ENCODE measurements around the gene SEH1L.
"Not testable (repeated sequence)": the region's sequence is repeated elsewhere in the genome, so short reads cannot be mapped to it uniquely, and the experiment has no call there.

The SEH1L gene

GRCh38 chr18:12960395-12960794 is 12.6 kb downstream of the SEH1L start:
- no peaks in the 10 kb centered on the region for H3K27me3 Mint-ChIP-seq
- no peak overlapping the region for H3K4me3 Mint-ChIP-seq
- peaks cover 3 to 9% of the 10 kb centered on the region in 2 donors for H3K4me1 Mint-ChIP-seq (ENCODE audit: low read depth in 2 of 2)
- no peak overlapping the region for H3K27ac Mint-ChIP-seq
- no peaks in the 10 kb centered on the region for H3K9me3 Mint-ChIP-seq
- DNase-seq (no peak), ATAC-seq (replicated peaks) (no peak)
- peaks cover 42% of the 10 kb centered on the region for H3K36me3 Mint-ChIP-seq (ENCODE audit: insufficient read depth)

GRCh38 chr18:12960853-12961397 is 13.1 kb downstream of the SEH1L start:
- DNase-seq (no peak), ATAC-seq (replicated peaks) (no peak)
- Mint-ChIP-seq H3K4me3 (no peak overlapping the region), H3K9me3 (no peaks in the 10 kb centered on the region), H3K27me3 (no peaks in the 10 kb centered on the region), H3K27ac (peak overlapping the region in 1 of 2 donors; percentile 45), H3K36me3 (ENCODE audit: insufficient read depth) (peaks cover 48% of the 10 kb centered on the region), H3K4me1 (ENCODE audit: low read depth in 2 of 2) (peaks cover 3 to 9% of the 10 kb centered on the region in 2 donors)

GRCh38 chr18:12963069-12963468 is 15.3 kb downstream of the SEH1L start:
- Mint-ChIP-seq H3K27me3 (no peaks in the 10 kb centered on the region), H3K4me3 (no peak overlapping the region), H3K4me1 (ENCODE audit: low read depth in 2 of 2) (peaks cover 3 to 11% of the 10 kb centered on the region in 2 donors), H3K9me3 (no peaks in the 10 kb centered on the region), H3K36me3 (ENCODE audit: insufficient read depth) (peaks cover 49% of the 10 kb centered on the region), H3K27ac (no peak overlapping the region)
- ATAC-seq (replicated peaks) (no peak), DNase-seq (no peak)

GRCh38 chr18:12968115-12968514 is 20.3 kb downstream of the SEH1L start:
- DNase-seq (no peak), ATAC-seq (replicated peaks) (no peak)
- Mint-ChIP-seq H3K27ac (no peak overlapping the region), H3K4me1 (ENCODE audit: low read depth in 2 of 2) (peaks cover 3 to 4% of the 10 kb centered on the region in 2 donors), H3K9me3 (no peaks in the 10 kb centered on the region), H3K27me3 (no peaks in the 10 kb centered on the region), H3K36me3 (ENCODE audit: insufficient read depth) (peaks cover 50% of the 10 kb centered on the region), H3K4me3 (no peak overlapping the region)

- DNase-seq: no peak
- no peak overlapping the region for H3K4me3 Mint-ChIP-seq
- ATAC-seq (replicated peaks): no peak
- no peaks in the 10 kb centered on the region for H3K27me3 Mint-ChIP-seq
- H3K36me3 Mint-ChIP-seq (ENCODE audit: insufficient read depth): peaks cover 51% of the 10 kb centered on the region
- H3K27ac Mint-ChIP-seq: no peak overlapping the region
- H3K9me3 Mint-ChIP-seq: no peaks in the 10 kb centered on the region
- peaks cover 3 to 4% of the 10 kb centered on the region in 2 donors for H3K4me1 Mint-ChIP-seq (ENCODE audit: low read depth in 2 of 2)
Measured at GRCh38 chr18:12968619-12969018, 20.8 kb downstream of the SEH1L start.

GRCh38 chr18:12973562-12974213 is 25.9 kb downstream of the SEH1L start:
- Mint-ChIP-seq H3K4me1 (ENCODE audit: low read depth in 2 of 2) (peaks cover 0 to 3% of the 10 kb centered on the region in 2 donors), H3K27me3 (no peaks in the 10 kb centered on the region), H3K9me3 (no peaks in the 10 kb centered on the region), H3K27ac (no peak overlapping the region), H3K36me3 (ENCODE audit: insufficient read depth) (peaks cover 19% of the 10 kb centered on the region), H3K4me3 (no peak overlapping the region)
- DNase-seq (no peak), ATAC-seq (replicated peaks) (no peak)

GRCh38 chr18:12975488-12975887 is 27.7 kb downstream of the SEH1L start:
- H3K27ac Mint-ChIP-seq: peak overlapping the region; percentile 22 to 25
- no peaks in the 10 kb centered on the region for H3K27me3 Mint-ChIP-seq
- no peak for ATAC-seq (replicated peaks)
- H3K4me1 Mint-ChIP-seq (ENCODE audit: low read depth in 2 of 2): no peaks in the 10 kb centered on the region
- H3K4me3 Mint-ChIP-seq: no peak overlapping the region
- peaks cover 18% of the 10 kb centered on the region for H3K36me3 Mint-ChIP-seq (ENCODE audit: insufficient read depth)
- H3K9me3 Mint-ChIP-seq: no peaks in the 10 kb centered on the region
- DNase-seq: no peak

GRCh38 chr18:12976305-12976704 is 28.5 kb downstream of the SEH1L start:
- ATAC-seq (replicated peaks) (no peak), DNase-seq (no peak)
- Mint-ChIP-seq H3K4me1 (ENCODE audit: low read depth in 2 of 2) (no peaks in the 10 kb centered on the region), H3K9me3 (no peaks in the 10 kb centered on the region), H3K36me3 (ENCODE audit: insufficient read depth) (peaks cover 15% of the 10 kb centered on the region), H3K27ac (no peak overlapping the region), H3K27me3 (no peaks in the 10 kb centered on the region), H3K4me3 (no peak overlapping the region)

- H3K4me3 Mint-ChIP-seq; H3K9me3 Mint-ChIP-seq; H3K27me3 Mint-ChIP-seq; ATAC-seq (replicated peaks); H3K27ac Mint-ChIP-seq; H3K4me1 Mint-ChIP-seq (ENCODE audit: low read depth in 2 of 2); DNase-seq; H3K36me3 Mint-ChIP-seq (ENCODE audit: insufficient read depth): not testable (repeated sequence)
Measured at GRCh38 chr18:12980065-12980464, 32.3 kb downstream of the SEH1L start.

GRCh38 chr18:12989397-12990122 is 41.7 kb downstream of the SEH1L start:
- no peak for DNase-seq
- H3K4me1 Mint-ChIP-seq (ENCODE audit: low read depth in 2 of 2): peaks cover 21 to 31% of the 10 kb centered on the region in 2 donors
- H3K9me3 Mint-ChIP-seq: no peaks in the 10 kb centered on the region
- no peak for ATAC-seq (replicated peaks)
- peaks cover 25% of the 10 kb centered on the region for H3K36me3 Mint-ChIP-seq (ENCODE audit: insufficient read depth)
- H3K27me3 Mint-ChIP-seq: no peaks in the 10 kb centered on the region
- H3K4me3 Mint-ChIP-seq: peak overlapping the region; percentile 75 to 98
- H3K27ac Mint-ChIP-seq: peak overlapping the region; percentile 80 to 93

- H3K36me3 Mint-ChIP-seq (ENCODE audit: insufficient read depth): peaks cover 25% of the 10 kb centered on the region
- ATAC-seq (replicated peaks) (peak; percentile 33), DNase-seq (peak; percentile 32 to 39 (median 32))
- H3K9me3 Mint-ChIP-seq: no peaks in the 10 kb centered on the region
- H3K27me3 Mint-ChIP-seq: no peaks in the 10 kb centered on the region
- peak overlapping the region; percentile 75 to 98 for H3K4me3 Mint-ChIP-seq
- H3K4me1 Mint-ChIP-seq (ENCODE audit: low read depth in 2 of 2): peaks cover 21 to 31% of the 10 kb centered on the region in 2 donors
- H3K27ac Mint-ChIP-seq: peak overlapping the region; percentile 80 to 93
Measured at GRCh38 chr18:12990123-12990475, 42.3 kb downstream of the SEH1L start.

GRCh38 chr18:12990641-12990966 is 42.8 kb downstream of the SEH1L start:
- no peaks in the 10 kb centered on the region for H3K27me3 Mint-ChIP-seq
- DNase-seq: no peak
- H3K9me3 Mint-ChIP-seq: no peaks in the 10 kb centered on the region
- no peak for ATAC-seq (replicated peaks)
- H3K4me1 Mint-ChIP-seq (ENCODE audit: low read depth in 2 of 2): peaks cover 21 to 31% of the 10 kb centered on the region in 2 donors
- peak overlapping the region; percentile 80 to 93 for H3K27ac Mint-ChIP-seq
- peak overlapping the region; percentile 75 to 98 for H3K4me3 Mint-ChIP-seq
- peaks cover 25% of the 10 kb centered on the region for H3K36me3 Mint-ChIP-seq (ENCODE audit: insufficient read depth)

- peaks cover 21 to 31% of the 10 kb centered on the region in 2 donors for H3K4me1 Mint-ChIP-seq (ENCODE audit: low read depth in 2 of 2)
- no peaks in the 10 kb centered on the region for H3K27me3 Mint-ChIP-seq
- H3K4me3 Mint-ChIP-seq: peak within 1 kb of the TSS; percentile 75 to 98
- peaks cover 25% of the 10 kb centered on the region for H3K36me3 Mint-ChIP-seq (ENCODE audit: insufficient read depth)
- H3K27ac Mint-ChIP-seq: peak within 1 kb of the TSS; percentile 80 to 93
- ATAC-seq (replicated peaks): peak; percentile 92
- DNase-seq: peak; percentile 96 to 97 (median 97)
- no peaks in the 10 kb centered on the region for H3K9me3 Mint-ChIP-seq
Measured at GRCh38 chr18:12990967-12991820, 43.4 kb downstream of the SEH1L start, which contains the start of gene CEP192. Gene CEP192, plus strand, starts transcription at chr18:12991362. Its CDS starts 8,063 bp downstream, at chr18:12999425.
